ENCODE data around the gene ASTN2.

The ASTN2 gene

DNA sequence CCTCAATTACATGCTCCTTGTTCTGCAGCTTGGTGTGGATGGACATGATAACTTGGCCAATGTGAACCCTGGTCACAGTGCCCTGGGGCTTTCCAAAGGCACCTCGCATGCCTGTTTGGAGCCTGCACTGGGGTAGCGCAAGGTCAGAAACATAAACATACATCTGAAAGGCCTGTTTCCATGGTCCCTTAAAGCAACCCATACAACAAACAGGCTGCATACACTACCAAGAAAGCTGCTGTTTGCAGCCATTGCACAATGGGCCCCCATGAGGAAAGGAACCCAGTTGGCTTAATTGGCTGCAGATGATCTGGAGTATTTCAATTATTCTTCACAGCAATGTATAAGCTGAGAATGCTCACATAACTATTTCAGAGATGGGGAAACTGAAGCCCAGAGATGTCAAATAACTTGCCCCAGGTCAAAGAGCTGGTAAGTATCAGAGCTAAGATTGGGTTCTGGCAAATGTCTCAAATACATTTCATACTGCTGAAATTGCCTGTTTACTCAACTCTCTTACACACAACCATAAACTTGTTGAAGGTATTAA lies 233.9 kb downstream of the ASTN2 start:
- H3K4me1 ChIP-seq (ENCODE audit: low read depth, poor library complexity, severe bottlenecking), result no peaks in the 10 kb centered on the region
- H3K9ac ChIP-seq, result no peak overlapping the region
- H3K4me2 ChIP-seq, result no peak overlapping the region
- no peaks in the 10 kb centered on the region for H3K27me3 ChIP-seq (ENCODE audit: insufficient read depth, low read depth)
- no peaks in the 10 kb centered on the region for H3K79me2 ChIP-seq (ENCODE audit: insufficient read depth, low read depth)
- H3K27ac ChIP-seq, result no peak overlapping the region
- no peak overlapping the region for H2AFZ ChIP-seq (ENCODE audit: low read depth)
- no peaks in the 10 kb centered on the region for H3K36me3 ChIP-seq (ENCODE audit: insufficient read depth)
- no peaks in the 10 kb centered on the region for H4K20me1 ChIP-seq (ENCODE audit: insufficient read depth)
- TF ChIP-seq, protein P1, sequence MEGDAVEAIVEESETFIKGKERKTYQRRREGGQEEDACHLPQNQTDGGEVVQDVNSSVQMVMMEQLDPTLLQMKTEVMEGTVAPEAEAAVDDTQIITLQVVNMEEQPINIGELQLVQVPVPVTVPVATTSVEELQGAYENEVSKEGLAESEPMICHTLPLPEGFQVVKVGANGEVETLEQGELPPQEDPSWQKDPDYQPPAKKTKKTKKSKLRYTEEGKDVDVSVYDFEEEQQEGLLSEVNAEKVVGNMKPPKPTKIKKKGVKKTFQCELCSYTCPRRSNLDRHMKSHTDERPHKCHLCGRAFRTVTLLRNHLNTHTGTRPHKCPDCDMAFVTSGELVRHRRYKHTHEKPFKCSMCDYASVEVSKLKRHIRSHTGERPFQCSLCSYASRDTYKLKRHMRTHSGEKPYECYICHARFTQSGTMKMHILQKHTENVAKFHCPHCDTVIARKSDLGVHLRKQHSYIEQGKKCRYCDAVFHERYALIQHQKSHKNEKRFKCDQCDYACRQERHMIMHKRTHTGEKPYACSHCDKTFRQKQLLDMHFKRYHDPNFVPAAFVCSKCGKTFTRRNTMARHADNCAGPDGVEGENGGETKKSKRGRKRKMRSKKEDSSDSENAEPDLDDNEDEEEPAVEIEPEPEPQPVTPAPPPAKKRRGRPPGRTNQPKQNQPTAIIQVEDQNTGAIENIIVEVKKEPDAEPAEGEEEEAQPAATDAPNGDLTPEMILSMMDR (conservative IDR thresholded peaks at IDR 0.05; ENCODE audit: low read depth, low read length), result no peak
- no peak overlapping the region for H3K4me3 ChIP-seq (IDR thresholded peaks at IDR 0.05; ENCODE audit: insufficient read depth, low read depth, low read length)

DNA sequence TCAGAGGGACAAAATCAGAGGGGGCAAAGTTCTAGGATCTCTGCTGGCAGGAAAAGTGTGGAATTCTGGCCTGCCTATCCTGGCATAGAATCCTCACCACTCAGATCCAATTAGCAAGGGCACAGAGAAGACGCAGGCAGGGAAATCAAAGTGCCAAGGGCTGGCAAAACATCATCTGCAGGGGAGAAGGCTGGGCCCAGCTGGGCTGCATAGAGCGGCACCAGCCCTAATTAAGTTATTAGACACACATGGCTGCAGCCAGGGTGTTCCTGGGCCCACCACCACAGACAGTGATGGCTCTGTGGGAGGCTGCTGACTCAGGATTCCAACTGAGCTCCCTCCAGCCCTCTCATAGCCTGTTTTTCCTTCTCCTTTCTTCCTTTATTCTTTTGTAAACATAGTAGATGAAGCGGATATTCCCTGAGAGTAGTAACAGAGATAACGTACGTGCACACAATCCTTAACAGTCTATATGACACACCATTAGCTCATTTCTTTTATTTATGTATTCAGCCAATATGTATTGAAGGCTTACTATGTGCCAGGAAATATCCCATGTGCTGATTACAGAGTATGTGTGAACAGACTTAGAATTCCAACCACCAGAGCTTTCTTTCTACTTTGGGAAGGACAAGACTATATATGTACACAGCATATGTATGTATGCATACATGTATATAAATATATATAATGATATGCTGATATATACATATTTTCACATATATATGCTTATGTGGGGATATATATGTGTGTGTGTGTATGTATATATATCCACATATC lies 236.1 kb downstream of the ASTN2 start:
- H3K79me2 ChIP-seq (ENCODE audit: insufficient read depth, low read depth), result no peaks in the 10 kb centered on the region
- H2AFZ ChIP-seq (ENCODE audit: low read depth), result no peak overlapping the region
- no peak overlapping the region for H3K9ac ChIP-seq
- no peak overlapping the region for H3K4me3 ChIP-seq (IDR thresholded peaks at IDR 0.05; ENCODE audit: insufficient read depth, low read depth, low read length)
- H3K36me3 ChIP-seq (ENCODE audit: insufficient read depth), result no peaks in the 10 kb centered on the region
- H3K4me1 ChIP-seq (ENCODE audit: low read depth, poor library complexity, severe bottlenecking), result no peaks in the 10 kb centered on the region
- H3K4me2 ChIP-seq, result no peak overlapping the region
- no peaks in the 10 kb centered on the region for H4K20me1 ChIP-seq (ENCODE audit: insufficient read depth)
- H3K27me3 ChIP-seq (ENCODE audit: insufficient read depth, low read depth), result no peaks in the 10 kb centered on the region
- TF ChIP-seq, protein P1 (conservative IDR thresholded peaks at IDR 0.05; ENCODE audit: low read depth, low read length), result no peak
- no peak overlapping the region for H3K27ac ChIP-seq

DNA sequence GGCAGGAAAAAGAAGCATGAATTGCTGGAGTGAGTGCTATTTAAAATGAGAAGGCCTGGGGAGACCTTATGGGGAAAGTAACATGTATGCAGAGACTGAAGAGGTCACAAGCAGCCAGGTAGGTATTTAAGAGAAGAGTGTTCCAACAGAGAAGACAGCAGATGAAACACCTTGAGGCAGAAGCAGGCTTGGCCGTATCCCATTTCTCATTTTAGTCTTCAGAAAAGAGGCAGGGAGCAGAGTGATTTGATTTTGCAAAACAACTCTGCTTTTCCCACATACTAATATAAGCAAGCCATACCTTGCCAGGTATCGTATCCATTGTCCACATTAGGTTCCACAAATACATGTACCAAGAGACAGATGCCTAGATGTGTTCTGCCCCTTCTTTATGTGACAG lies 244.3 kb downstream of the ASTN2 start:
- no peaks in the 10 kb centered on the region for H3K4me1 ChIP-seq (ENCODE audit: low read depth, poor library complexity, severe bottlenecking)
- no peaks in the 10 kb centered on the region for H4K20me1 ChIP-seq (ENCODE audit: insufficient read depth)
- H3K79me2 ChIP-seq (ENCODE audit: insufficient read depth, low read depth), result no peaks in the 10 kb centered on the region

GRCh38 chr9:117169089-117169621 lies 245.7 kb downstream of the ASTN2 start:
- Histone ChIP-seq H3K4me1 (ENCODE audit: low read depth, poor library complexity, severe bottlenecking) (no peaks in the 10 kb centered on the region), H3K4me3 (IDR thresholded peaks at IDR 0.05; ENCODE audit: insufficient read depth, low read depth, low read length) (no peak overlapping the region), H3K4me2 (no peak overlapping the region), H2AFZ (ENCODE audit: low read depth) (no peak overlapping the region), H3K27me3 (ENCODE audit: insufficient read depth, low read depth) (no peaks in the 10 kb centered on the region), H4K20me1 (ENCODE audit: insufficient read depth) (no peaks in the 10 kb centered on the region), H3K36me3 (ENCODE audit: insufficient read depth) (no peaks in the 10 kb centered on the region), H3K9ac (no peak overlapping the region), H3K27ac (no peak overlapping the region), H3K79me2 (ENCODE audit: insufficient read depth, low read depth) (no peaks in the 10 kb centered on the region)
- TF ChIP-seq, protein P1 (conservative IDR thresholded peaks at IDR 0.05; ENCODE audit: low read depth, low read length), result no peak

More for the DNA sequence above, 244.3 kb downstream of the ASTN2 start:
- Histone ChIP-seq H3K9ac (no peak overlapping the region), H3K36me3 (ENCODE audit: insufficient read depth) (no peaks in the 10 kb centered on the region), H3K27me3 (ENCODE audit: insufficient read depth, low read depth) (no peaks in the 10 kb centered on the region), H3K4me2 (no peak overlapping the region), H2AFZ (ENCODE audit: low read depth) (no peak overlapping the region), H3K4me3 (IDR thresholded peaks at IDR 0.05; ENCODE audit: insufficient read depth, low read depth, low read length) (no peak overlapping the region), H3K27ac (no peak overlapping the region)
- TF ChIP-seq, protein P1 (conservative IDR thresholded peaks at IDR 0.05; ENCODE audit: low read depth, low read length), result no peak
